K562 (cell line): ENCODE data around the gene NAV2. TPM values are rescaled to one million over a fixed set of nuclear protein-coding genes. Genes with fewer than 3 reads are reported as not detected.

Experiments used
- CBFA2T2 ChIP-seq: fragments of 450-650 bp; conservative IDR thresholded peaks from 2 replicates; pipeline ENCODE4 v1.6.1; 2017; ENCODE audit warnings: mild to moderate bottlenecking
- CBX3 ChIP-seq, 2 experiments: IDR thresholded peaks; 1 replicate in 1 of 2; 2 replicates in 1 of 2; pipeline ENCODE4 v1.6.1; 2012; ENCODE audit warnings: inconsistent platforms in 2 of 2, low read length in 2 of 2, borderline replicate concordance in 1 of 2, control low read depth in 1 of 2
- GATAD2B ChIP-seq: fragments of 450-650 bp; IDR thresholded peaks from 2 replicates; pipeline ENCODE4 v1.6.1; 2017; ENCODE audit warnings: mild to moderate bottlenecking, borderline replicate concordance
- HDAC6 ChIP-seq: IDR thresholded peaks from 2 replicates; pipeline ENCODE4 v1.6.1; 2012; ENCODE audit warnings: low read depth, mild to moderate bottlenecking, control low read depth, inconsistent platforms, low read length, moderate library complexity
- HDAC8 ChIP-seq: fragments of 450-650 bp; IDR thresholded peaks from 2 replicates; pipeline ENCODE4 v1.6.1; 2016; ENCODE audit warnings: mild to moderate bottlenecking, missing genetic modification characterization, moderate library complexity, missing compliant biosample characterization
- MEIS2 ChIP-seq: fragments of 450-650 bp; IDR thresholded peaks from 2 replicates; pipeline ENCODE4 v1.6.1; 2014; ENCODE audit warnings: mild to moderate bottlenecking; ENCODE audit not compliant: partially characterized antibody
- NBN ChIP-seq: fragments of 450-650 bp; IDR thresholded peaks from 2 replicates; pipeline ENCODE4 v1.6.1; 2016; ENCODE audit warnings: low read depth, mild to moderate bottlenecking
- NRF1 ChIP-seq, 2 experiments: fragments of 450-650 bp; IDR thresholded peaks in 1 of 2; conservative IDR thresholded peaks in 1 of 2; 2 replicates each; pipeline ENCODE4 v1.6.1; 2014; ENCODE audit warnings: mild to moderate bottlenecking in 2 of 2
- SMARCA5 ChIP-seq: fragments of 450-650 bp; IDR thresholded peaks from 2 replicates; pipeline ENCODE4 v1.6.1; 2016
- SMARCE1 ChIP-seq: fragments of 450-650 bp; IDR thresholded peaks from 2 replicates; pipeline ENCODE4 v1.7.1; 2016; ENCODE audit warnings: mild to moderate bottlenecking
- SNIP1 ChIP-seq: fragments of 450-650 bp; IDR thresholded peaks from 2 replicates; pipeline ENCODE4 v1.7.1; 2017; ENCODE audit warnings: low read depth, mild to moderate bottlenecking
- SOX6 ChIP-seq: fragments of 450-650 bp; IDR thresholded peaks from 2 replicates; pipeline ENCODE4 v1.6.1; 2014; ENCODE audit warnings: mild to moderate bottlenecking
- TAF15 ChIP-seq: fragments of 200-400 bp; formaldehyde crosslinking; IDR thresholded peaks from 2 replicates; pipeline ENCODE4 v1.6.1; 2017; ENCODE audit warnings: mild to moderate bottlenecking, low read depth, low read length, moderate library complexity
- TAL1 ChIP-seq: fragments of 450-650 bp; IDR thresholded peaks from 2 replicates; pipeline ENCODE4 v1.6.1; 2016; ENCODE audit warnings: mild to moderate bottlenecking
- TCF3 ChIP-seq: sonication (generic); formaldehyde crosslinking; IDR thresholded peaks from 2 replicates; pipeline ENCODE4 v1.4.0; 2020; ENCODE audit warnings: mild to moderate bottlenecking, missing genetic modification reagents
- TRIM24 ChIP-seq, 2 experiments: fragments of 450-650 bp; IDR thresholded peaks; 2 replicates each; pipeline ENCODE4 v1.6.1; 2016
- TSHZ1 ChIP-seq: fragments of 250-450 bp; sonication (Bioruptor Pico); IDR thresholded peaks from 2 replicates; pipeline ENCODE4 v1.4.0; 2020; ENCODE audit warnings: mild to moderate bottlenecking, moderate library complexity
- U2AF2 ChIP-seq: fragments of 200-400 bp; formaldehyde crosslinking; optimal IDR thresholded peaks from 2 replicates; pipeline ENCODE3; 2017; ENCODE audit warnings: low read depth, mild to moderate bottlenecking, low read length
- ZBTB11 ChIP-seq, 3 experiments: fragments of 200-800 bp in 1 of 3; fragments of 250-450 bp in 1 of 3; fragments of 450-650 bp in 1 of 3; sonication (Bioruptor Pico) in 1 of 3; sonication (Bioruptor generic) in 1 of 3; formaldehyde crosslinking in 1 of 3; IDR thresholded peaks; 2 replicates each; pipeline versions ENCODE4 v1.6.1 to v1.8.0; 2016 to 2022; ENCODE audit warnings: mild to moderate bottlenecking in 2 of 3, missing genetic modification characterization in 2 of 3, missing compliant biosample characterization in 1 of 3, moderate library complexity in 1 of 3
- ZNF140 ChIP-seq: fragments of 250-450 bp; sonication (Bioruptor Pico); IDR thresholded peaks from 2 replicates; pipeline ENCODE4 v1.8.0; 2021; ENCODE audit warnings: moderate library complexity, mild to moderate bottlenecking, inconsistent platforms
- polyA plus RNA-seq, 8 experiments: library from polyadenylated mRNA; depleted of rRNA in 4 of 8; stranded (reverse) in 5 of 8; unstranded in 3 of 8; fragments of >200 nt; fragmentation: Nextera tagmentation in 2 of 8; fragmentation: Illumina TruSeq in 1 of 8; extraction: Ambion mirVana in 2 of 8; extraction: Trizol in 1 of 8; gene quantifications; 2 replicates each; pipeline versions ENCODE4 v1.2.1 to v1.2.3, GENCODE V29; 2011 to 2014; ENCODE audit warnings: inconsistent platforms in 1 of 8, missing spikeins in 1 of 8
- total RNA-seq, 7 experiments: library from RNA; depleted of rRNA in 6 of 7; stranded (reverse); fragments of >200 nt in 6 of 7; fragmentation: Illumina TruSeq in 2 of 7; extraction: Trizol in 2 of 7; gene quantifications; 2 replicates each; pipeline versions ENCODE4 v1.2.1 to v1.2.3, GENCODE V29; 2011 to 2021; ENCODE audit warnings: low replicate concordance in 1 of 7
- TF ChIP-seq, protein P1 (sequence below): sonication (generic); formaldehyde crosslinking; IDR thresholded peaks from 2 replicates; pipeline ENCODE4 v1.8.1; 2023; ENCODE audit warnings: mild to moderate bottlenecking, missing genetic modification reagents

NAV2 gene
- total and polyA plus RNA-seq, 9 of the 15 experiments (the other 6 are each of a cell fraction or from before 2014, with no cell fraction given), result 0.03 to 0.35 (median 0.05) TPM

- TF ChIP-seq TSHZ1 (CRISPR knock-in tag) (no peak), TRIM24 (IDR thresholded peaks at IDR 0.05) (peak in 1 of 2 experiments; percentile 63; a peak in 2 of 4 replicates), HDAC6 (no peak), TCF3 (peak; percentile 90), SOX6 (peak; percentile 45; the same call in 1 of the 2 replicates), TAL1 (peak; percentile 67), MEIS2 (peak; percentile 46), CBFA2T2 (peak; percentile 69), TAF15 (no peak), ZNF140 (CRISPR knock-in tag) (no peak), CBX3 (IDR thresholded peaks at IDR 0.05; ENCODE audit: borderline replicate concordance in 1 of 2, low read length in 2 of 2) (no peak; a peak in 1 of 3 replicates), NRF1 (conservative IDR thresholded peaks at IDR 0.05 in 1 of 2, IDR thresholded peaks at IDR 0.05 in 1 of 2) (peak; percentile 12 to 22; a peak in 1 of 4 replicates), SMARCA5 (no peak), HDAC8 (no peak), ZBTB11 (CRISPR knock-in tag; IDR thresholded peaks at IDR 0.05) (peak in 1 of 3 experiments; percentile 69; a peak in 2 of 6 replicates), GATAD2B (0 out of 2 replicates have a peak, but pooled peaks have one; percentile 26), SMARCE1 (peak; percentile 55; the same call in 1 of the 2 replicates), SNIP1 (no peak), NBN (no peak; the same call in 1 of the 2 replicates), U2AF2 (no peak)
- TF ChIP-seq, protein P1, sequence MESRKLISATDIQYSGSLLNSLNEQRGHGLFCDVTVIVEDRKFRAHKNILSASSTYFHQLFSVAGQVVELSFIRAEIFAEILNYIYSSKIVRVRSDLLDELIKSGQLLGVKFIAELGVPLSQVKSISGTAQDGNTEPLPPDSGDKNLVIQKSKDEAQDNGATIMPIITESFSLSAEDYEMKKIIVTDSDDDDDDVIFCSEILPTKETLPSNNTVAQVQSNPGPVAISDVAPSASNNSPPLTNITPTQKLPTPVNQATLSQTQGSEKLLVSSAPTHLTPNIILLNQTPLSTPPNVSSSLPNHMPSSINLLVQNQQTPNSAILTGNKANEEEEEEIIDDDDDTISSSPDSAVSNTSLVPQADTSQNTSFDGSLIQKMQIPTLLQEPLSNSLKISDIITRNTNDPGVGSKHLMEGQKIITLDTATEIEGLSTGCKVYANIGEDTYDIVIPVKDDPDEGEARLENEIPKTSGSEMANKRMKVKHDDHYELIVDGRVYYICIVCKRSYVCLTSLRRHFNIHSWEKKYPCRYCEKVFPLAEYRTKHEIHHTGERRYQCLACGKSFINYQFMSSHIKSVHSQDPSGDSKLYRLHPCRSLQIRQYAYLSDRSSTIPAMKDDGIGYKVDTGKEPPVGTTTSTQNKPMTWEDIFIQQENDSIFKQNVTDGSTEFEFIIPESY (CRISPR knock-in tag), result no peak
These were observed 367.5 kb downstream of the NAV2 start (continued) for GRCh38 chr11:20080032-20080685.
